ENCODE results near the gene MRPL44. TPM values are rescaled to one million over a fixed set of nuclear protein-coding genes. Genes with fewer than 3 reads are reported as not detected.

MRPL44 gene
- total and polyA plus RNA-seq, 2 donors (not counting 1 experiment from before 2014, with no cell fraction given), result 8.9 to 26.7 TPM

DNA sequence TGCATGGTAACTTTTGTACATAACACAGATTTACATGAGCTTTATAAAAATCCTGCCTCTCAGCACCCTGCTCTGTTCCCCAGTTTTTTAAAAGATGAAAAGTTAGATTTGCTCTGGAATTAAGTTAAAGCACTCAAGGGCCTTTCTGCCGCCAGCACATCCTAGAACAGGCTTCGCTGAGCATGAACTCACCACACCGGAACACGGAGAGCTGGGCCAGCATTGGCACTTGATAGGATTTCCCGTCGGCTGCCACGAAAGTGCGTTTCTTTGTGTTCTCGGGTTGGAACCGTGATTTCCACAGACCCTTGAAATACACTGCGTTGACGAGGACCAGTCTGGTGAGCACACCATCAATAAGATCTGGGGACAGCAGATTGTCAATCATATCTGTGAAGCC is 34.3 kb downstream of the MRPL44 start:
- Histone ChIP-seq H2AFZ (ENCODE audit: insufficient read depth, low read depth, low read length, poor library complexity, severe bottlenecking) (no peak overlapping the region), H3K79me2 (ENCODE audit: control insufficient read depth, insufficient read depth, low read length) (no peaks in the 10 kb centered on the region), H3K36me3 (replicated peaks in 1 of 2; ENCODE audit: control extremely low read depth in 1 of 2, control insufficient read depth in 1 of 2, extremely low read depth in 1 of 2, insufficient read depth in 2 of 2, low read length in 1 of 2) (no peaks in the 10 kb centered on the region), H3K9ac (ENCODE audit: low read length) (no peak overlapping the region), H3K4me2 (replicated peaks; ENCODE audit: low read depth, low read length, poor library complexity, severe bottlenecking) (no peak overlapping the region), H4K20me1 (ENCODE audit: control insufficient read depth, insufficient read depth, low read length, poor library complexity, severe bottlenecking) (no peaks in the 10 kb centered on the region), H3K27ac (ENCODE audit: low read length in 2 of 2) (no peak overlapping the region), H3K9me3 (ENCODE audit: control extremely low read depth in 1 of 3, control insufficient read depth in 2 of 3, insufficient read depth in 1 of 3, low read length in 2 of 3) (no peaks in the 10 kb centered on the region), H3K27me3 (replicated peaks in 1 of 4; ENCODE audit: control extremely low read depth in 1 of 4, control insufficient read depth in 3 of 4, insufficient read depth in 4 of 4, low read length in 3 of 4) (no peaks in the 10 kb centered on the region), H3K4me3 (ENCODE audit: control extremely low read depth in 1 of 5, extremely low read depth in 1 of 5, insufficient read depth in 1 of 5, low read depth in 2 of 5, low read length in 4 of 5) (no peak overlapping the region), H3K4me1 (ENCODE audit: control insufficient read depth in 2 of 2, insufficient read depth in 2 of 2, low read length in 2 of 2) (no peaks in the 10 kb centered on the region)
- H3K27ac Mint-ChIP-seq, result no peak overlapping the region
- peaks cover 10% of the 10 kb centered on the region for H3K27me3 Mint-ChIP-seq
- ChIA-PET CTCF (interaction anchor here (0.7 to 7.6 kb wide), 10 partner anchors 12 to 1667 kb away, joined by 3 to 307 read pairs (median 4); no protein-coding TSS in a partner anchor), POLR2A (no interaction called here)
- intact Hi-C loops (cut with micrococcal nuclease), result loop anchor here (2.0 kb wide), 3 partner anchors 21 to 659 kb away; partner anchors contain the start of gene SERPINE2
- 93% methylated on average over 12 of the region's 12 CpGs for WGBS (ENCODE audit: insufficient coverage)
- H3K9me3 Mint-ChIP-seq (ENCODE audit: insufficient read depth), result no peaks in the 10 kb centered on the region
- ATAC-seq (ENCODE audit: low read depth), result no peak
- no peak for DNase-seq
- TF ChIP-seq EZH2 (IDR thresholded peaks at IDR 0.05; ENCODE audit: borderline replicate concordance, insufficient read depth, low read depth, low read length, poor library complexity, severe bottlenecking), result no peak
- TF ChIP-seq, protein P1, sequence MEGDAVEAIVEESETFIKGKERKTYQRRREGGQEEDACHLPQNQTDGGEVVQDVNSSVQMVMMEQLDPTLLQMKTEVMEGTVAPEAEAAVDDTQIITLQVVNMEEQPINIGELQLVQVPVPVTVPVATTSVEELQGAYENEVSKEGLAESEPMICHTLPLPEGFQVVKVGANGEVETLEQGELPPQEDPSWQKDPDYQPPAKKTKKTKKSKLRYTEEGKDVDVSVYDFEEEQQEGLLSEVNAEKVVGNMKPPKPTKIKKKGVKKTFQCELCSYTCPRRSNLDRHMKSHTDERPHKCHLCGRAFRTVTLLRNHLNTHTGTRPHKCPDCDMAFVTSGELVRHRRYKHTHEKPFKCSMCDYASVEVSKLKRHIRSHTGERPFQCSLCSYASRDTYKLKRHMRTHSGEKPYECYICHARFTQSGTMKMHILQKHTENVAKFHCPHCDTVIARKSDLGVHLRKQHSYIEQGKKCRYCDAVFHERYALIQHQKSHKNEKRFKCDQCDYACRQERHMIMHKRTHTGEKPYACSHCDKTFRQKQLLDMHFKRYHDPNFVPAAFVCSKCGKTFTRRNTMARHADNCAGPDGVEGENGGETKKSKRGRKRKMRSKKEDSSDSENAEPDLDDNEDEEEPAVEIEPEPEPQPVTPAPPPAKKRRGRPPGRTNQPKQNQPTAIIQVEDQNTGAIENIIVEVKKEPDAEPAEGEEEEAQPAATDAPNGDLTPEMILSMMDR (IDR thresholded peaks at IDR 0.05), result no peak
- H3K4me1 Mint-ChIP-seq, result no peaks in the 10 kb centered on the region
- H3K4me3 Mint-ChIP-seq, result no peak overlapping the region

GRCh38 chr2:223993634-223994232 is 36.5 kb downstream of the MRPL44 start:
- 56% methylated on average over 3 of the region's 5 CpGs for WGBS (ENCODE audit: insufficient coverage)
- Histone ChIP-seq H2AFZ (ENCODE audit: insufficient read depth, low read depth, low read length, poor library complexity, severe bottlenecking) (no peak overlapping the region), H4K20me1 (ENCODE audit: control insufficient read depth, insufficient read depth, low read length, poor library complexity, severe bottlenecking) (no peaks in the 10 kb centered on the region), H3K27me3 (replicated peaks in 1 of 4; ENCODE audit: control extremely low read depth in 1 of 4, control insufficient read depth in 3 of 4, insufficient read depth in 4 of 4, low read length in 3 of 4) (no peaks in the 10 kb centered on the region), H3K36me3 (replicated peaks in 1 of 2; ENCODE audit: control extremely low read depth in 1 of 2, control insufficient read depth in 1 of 2, extremely low read depth in 1 of 2, insufficient read depth in 2 of 2, low read length in 1 of 2) (no peaks in the 10 kb centered on the region), H3K4me1 (ENCODE audit: control insufficient read depth in 2 of 2, insufficient read depth in 2 of 2, low read length in 2 of 2) (no peaks in the 10 kb centered on the region), H3K79me2 (ENCODE audit: control insufficient read depth, insufficient read depth, low read length) (no peaks in the 10 kb centered on the region), H3K4me2 (replicated peaks; ENCODE audit: low read depth, low read length, poor library complexity, severe bottlenecking) (no peak overlapping the region), H3K9ac (ENCODE audit: low read length) (no peak overlapping the region), H3K27ac (ENCODE audit: low read length in 2 of 2) (no peak overlapping the region), H3K4me3 (ENCODE audit: control extremely low read depth in 1 of 5, extremely low read depth in 1 of 5, insufficient read depth in 1 of 5, low read depth in 2 of 5, low read length in 4 of 5) (no peak overlapping the region), H3K9me3 (ENCODE audit: control extremely low read depth in 1 of 3, control insufficient read depth in 2 of 3, insufficient read depth in 1 of 3, low read length in 2 of 3) (no peaks in the 10 kb centered on the region)
- no peak for TF ChIP-seq EZH2 (IDR thresholded peaks at IDR 0.05; ENCODE audit: borderline replicate concordance, insufficient read depth, low read depth, low read length, poor library complexity, severe bottlenecking)
- TF ChIP-seq, protein P1 (IDR thresholded peaks at IDR 0.05), result peak; percentile 85
- no peaks in the 10 kb centered on the region for H3K4me1 Mint-ChIP-seq
- H3K27ac Mint-ChIP-seq, result no peak overlapping the region
- DNase-seq (peak; percentile 78), ATAC-seq (ENCODE audit: low read depth) (peak; percentile 43)
- H3K27me3 Mint-ChIP-seq, result no peaks in the 10 kb centered on the region
- ChIA-PET POLR2A (no interaction called here), CTCF (interaction anchor here (0.8 to 7.6 kb wide), 37 partner anchors 8 to 1022 kb away, joined by 3 to 307 read pairs (median 4); partner anchors contain the start of genes MRPL44 and SERPINE2)
- H3K4me3 Mint-ChIP-seq, result no peak overlapping the region
- H3K9me3 Mint-ChIP-seq (ENCODE audit: insufficient read depth), result no peaks in the 10 kb centered on the region
- intact Hi-C loops (cut with micrococcal nuclease), result loop anchor here (1.0 to 2.0 kb wide), 4 partner anchors 23 to 657 kb away; partner anchors contain the start of gene SERPINE2
